ENCODE results near the gene TMEM229B.

GRCh38 chr14:67510836-67511235 is 22.3 kb upstream of the TMEM229B start:
- TF ChIP-seq CTCF (conservative IDR thresholded peaks at IDR 0.05; ENCODE audit: low read length) (no peak), EZH2phosphoT487 (IDR thresholded peaks at IDR 0.05; ENCODE audit: borderline replicate concordance, low read depth, low read length) (no peak)

All from OCI-LY7 (cell line).